Measurements from ENCODE around the gene KLHL3.

The KLHL3 gene

GRCh38 chr5:137630216-137630971, 105.5 kb downstream of the KLHL3 start:
- no peak for DNase-seq

GRCh38 chr5:137629646-137630045, 106.2 kb downstream of the KLHL3 start:
- DNase-seq, result peak; percentile 56

GRCh38 chr5:137627706-137628105, 108.2 kb downstream of the KLHL3 start:
- no peak for DNase-seq

GRCh38 chr5:137627293-137627692, 108.6 kb downstream of the KLHL3 start:
- peak; percentile 19 for DNase-seq

- no peak for DNase-seq
Observed at GRCh38 chr5:137624786-137625349, 111.0 kb downstream of the KLHL3 start.

- DNase-seq, result no peak
Observed at GRCh38 chr5:137622850-137623249, 113.0 kb downstream of the KLHL3 start.

GRCh38 chr5:137621861-137622823, 113.7 kb downstream of the KLHL3 start:
- no peak for DNase-seq

GRCh38 chr5:137621306-137621705, 114.6 kb downstream of the KLHL3 start:
- no peak for DNase-seq

GRCh38 chr5:137619191-137619870, 116.6 kb downstream of the KLHL3 start:
- peak; percentile 72 for DNase-seq

GRCh38 chr5:137618476-137618875, 117.4 kb downstream of the KLHL3 start:
- no peak for DNase-seq

- no peak for DNase-seq
Observed at GRCh38 chr5:137617528-137618205, 118.2 kb downstream of the KLHL3 start.

- no peak for DNase-seq
Observed at GRCh38 chr5:137616046-137616445, 119.8 kb downstream of the KLHL3 start.

GRCh38 chr5:137615171-137615775, 120.6 kb downstream of the KLHL3 start:
- DNase-seq, result no peak

- no peak for DNase-seq
Observed at GRCh38 chr5:137613554-137614265, 122.2 kb downstream of the KLHL3 start.

GRCh38 chr5:137612576-137612975, 123.3 kb downstream of the KLHL3 start:
- no peak for DNase-seq

- no peak for DNase-seq
Observed at GRCh38 chr5:137611794-137612435, 124.0 kb downstream of the KLHL3 start.

- no peak for DNase-seq
Observed at GRCh38 chr5:137611011-137611580, 124.8 kb downstream of the KLHL3 start.

- no peak for DNase-seq
Observed at GRCh38 chr5:137610598-137610997, 125.3 kb downstream of the KLHL3 start.

- no peak for DNase-seq
Observed at GRCh38 chr5:137609127-137609526, 126.8 kb downstream of the KLHL3 start.

- no peak for DNase-seq
Observed at GRCh38 chr5:137607771-137608170, 128.1 kb downstream of the KLHL3 start.

Measured in NCI-H1092 treated with DMSO at 0.1 percent for 48 hours (cell line).